HG03571 (cell line): Measurements from ENCODE around the gene PTTG2.
"Not testable (repeated sequence)": the region's sequence is repeated elsewhere in the genome, so short reads cannot be mapped to it uniquely, and the experiment has no call there.

Experiments
- ATAC-seq: cut with Tn5 transposase; IDR thresholded peaks from one replicate; pipeline ENCODE4 v1.9.1; 2021; ENCODE audit not compliant: unreplicated experiment

PTTG2 gene

DNA sequence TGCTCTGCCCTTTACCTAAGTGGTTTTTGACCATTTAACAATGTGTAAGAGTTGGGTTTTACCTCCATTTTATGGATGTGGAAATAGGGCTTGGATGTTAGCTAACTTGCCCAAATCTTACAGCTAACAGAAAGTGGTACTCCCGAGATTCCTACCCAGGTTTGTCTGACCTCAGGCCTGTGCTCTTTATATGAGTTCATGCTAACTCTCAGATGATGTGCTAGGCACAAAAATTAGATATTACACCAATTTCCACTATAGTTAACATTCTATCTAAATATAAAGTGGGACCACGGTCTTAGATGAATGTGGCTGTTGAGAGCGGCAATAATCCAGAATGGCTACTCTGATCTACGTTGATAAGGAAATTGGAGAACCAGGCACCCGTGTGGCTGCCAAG lies at the start of gene PTTG2:
TSS of gene PTTG2 (plus strand) at position 301 of the 400 bp plus-strand sequence. CDS start at position 338, 37 bp downstream.
- ATAC-seq: no peak

DNA sequence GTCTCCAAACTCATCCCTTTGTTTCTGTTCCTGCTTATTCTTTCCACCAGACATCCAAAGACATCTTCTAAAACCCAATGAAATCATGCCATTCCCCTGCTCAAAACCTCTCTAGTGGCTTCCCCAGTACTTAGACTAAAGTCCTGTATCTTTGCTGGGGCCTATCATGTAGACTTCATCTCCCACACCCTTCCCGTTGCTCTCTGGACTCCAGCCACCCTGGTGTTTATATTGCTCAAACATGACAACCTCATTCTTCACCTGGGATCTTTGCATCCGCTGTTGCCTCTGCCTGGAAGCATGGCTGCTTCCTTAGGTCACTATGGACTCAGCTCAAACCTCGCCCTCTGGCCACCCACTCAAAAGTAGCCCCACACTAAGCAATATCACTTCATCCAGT lies 45.7 kb upstream of the PTTG2 start:
- no peak for ATAC-seq

DNA sequence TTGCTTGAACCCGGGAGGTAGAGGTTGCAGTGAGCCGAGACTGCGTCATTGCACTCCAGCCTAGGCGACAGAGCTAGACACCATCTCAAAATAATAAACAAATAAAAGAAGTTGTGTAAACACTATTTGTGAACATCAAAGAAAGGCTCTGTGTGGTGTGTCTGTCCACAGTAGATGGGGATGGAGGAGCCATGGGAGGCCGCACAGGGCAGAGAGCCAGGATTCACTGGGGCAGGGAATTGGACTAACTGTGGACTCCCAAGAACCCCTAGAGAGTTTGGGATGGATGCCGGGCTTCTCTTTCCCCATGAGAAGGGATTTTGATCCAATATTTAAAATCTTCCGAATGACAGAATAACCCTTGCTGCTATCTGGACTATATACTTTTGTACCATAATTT lies 42.8 kb upstream of the PTTG2 start:
- no peak for ATAC-seq

DNA sequence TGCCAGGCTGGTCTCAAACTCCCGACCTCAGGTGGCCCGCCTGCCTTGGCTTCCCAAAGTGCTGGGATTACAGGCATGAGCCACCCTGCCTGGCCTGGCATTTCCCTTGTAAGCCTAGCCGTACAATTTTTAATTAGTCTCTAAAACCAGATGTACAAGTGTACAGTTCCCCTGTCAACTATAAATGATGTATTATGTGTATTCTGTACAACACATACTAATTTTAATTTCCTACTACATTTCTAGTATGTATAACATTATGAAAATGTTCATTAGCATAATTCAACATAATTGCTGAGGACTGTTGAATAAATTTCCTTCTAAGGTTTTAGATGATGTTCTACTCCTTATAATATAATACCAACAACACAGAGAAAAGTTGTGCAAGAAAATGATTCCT lies 41.5 kb upstream of the PTTG2 start:
- no peak for ATAC-seq

DNA sequence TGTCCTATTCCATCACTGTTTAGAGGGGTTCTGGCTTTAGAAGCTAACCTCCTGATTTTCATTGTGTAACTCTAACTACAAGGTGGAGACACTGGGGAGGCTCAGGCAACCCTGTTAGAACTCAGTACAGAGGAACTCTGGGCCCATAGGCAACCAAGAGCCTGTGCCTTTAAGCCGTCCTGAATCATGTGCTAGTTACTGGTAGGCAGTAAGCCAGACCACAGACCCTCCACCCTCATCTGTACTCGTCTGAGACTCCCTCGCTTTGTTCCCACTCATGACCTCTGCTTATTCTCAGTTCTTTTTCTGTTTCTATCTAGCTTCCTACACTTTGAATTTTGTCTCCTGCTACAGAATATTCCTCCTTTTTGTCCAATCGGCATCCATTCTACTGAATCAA lies 37.9 kb upstream of the PTTG2 start:
- no peak for ATAC-seq

DNA sequence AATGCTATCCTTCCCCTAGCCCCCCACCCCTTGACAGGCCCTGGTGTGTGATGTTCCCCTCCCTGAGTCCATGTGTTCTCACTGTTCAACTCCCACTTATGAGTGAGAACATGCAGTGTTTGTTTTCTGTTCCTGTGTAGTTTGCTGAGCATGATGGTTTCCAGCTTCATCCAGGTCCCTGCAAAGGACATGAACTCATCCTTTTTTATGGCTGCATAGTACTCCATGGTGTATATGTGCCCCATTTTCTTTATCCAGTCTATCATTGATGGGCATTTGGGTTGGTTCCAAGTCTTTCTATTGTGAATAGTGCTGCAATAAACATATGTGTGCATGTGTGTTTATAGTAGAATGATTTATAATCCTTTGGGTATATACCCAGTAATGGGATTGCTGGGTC lies 37.1 kb upstream of the PTTG2 start:
- ATAC-seq: not testable (repeated sequence)

DNA sequence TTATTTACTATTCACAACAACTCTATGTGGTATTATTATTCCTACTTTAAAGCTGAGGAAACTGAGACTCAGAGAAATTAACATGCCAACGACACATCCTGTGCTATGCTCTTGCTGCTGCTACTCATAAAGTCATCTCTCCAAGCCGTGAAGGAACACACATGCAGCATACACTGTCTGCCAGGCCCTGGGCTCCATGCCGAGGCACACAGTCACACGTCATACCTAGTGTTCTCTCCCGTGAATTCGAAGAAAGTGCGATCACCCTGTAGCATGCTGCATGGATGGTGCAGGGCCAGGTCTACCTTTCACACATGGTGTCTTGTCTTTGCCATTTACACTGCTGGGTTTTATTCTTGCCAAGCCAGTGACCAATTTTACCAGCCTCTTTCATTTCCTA lies 35.3 kb upstream of the PTTG2 start:
- ATAC-seq: no peak

DNA sequence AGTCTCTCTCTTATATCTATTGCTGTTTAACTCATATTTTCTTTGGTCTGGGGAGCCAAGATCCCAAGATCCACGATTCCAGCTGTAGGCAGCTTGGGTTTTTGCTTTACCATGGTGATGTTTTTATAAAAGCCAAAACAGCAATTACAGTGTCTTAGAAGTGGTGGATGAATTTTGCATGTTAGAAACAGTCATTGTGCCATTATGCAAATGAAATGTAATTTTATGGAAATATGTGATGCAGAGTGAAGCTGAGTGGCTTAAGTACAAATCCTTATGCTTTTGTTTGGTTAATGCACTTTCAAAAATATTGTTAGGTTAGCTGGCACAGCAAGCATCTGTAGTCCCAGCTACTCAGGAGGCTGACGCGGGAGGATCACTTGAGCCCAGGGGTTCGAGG lies 32.8 kb upstream of the PTTG2 start:
- no peak for ATAC-seq

DNA sequence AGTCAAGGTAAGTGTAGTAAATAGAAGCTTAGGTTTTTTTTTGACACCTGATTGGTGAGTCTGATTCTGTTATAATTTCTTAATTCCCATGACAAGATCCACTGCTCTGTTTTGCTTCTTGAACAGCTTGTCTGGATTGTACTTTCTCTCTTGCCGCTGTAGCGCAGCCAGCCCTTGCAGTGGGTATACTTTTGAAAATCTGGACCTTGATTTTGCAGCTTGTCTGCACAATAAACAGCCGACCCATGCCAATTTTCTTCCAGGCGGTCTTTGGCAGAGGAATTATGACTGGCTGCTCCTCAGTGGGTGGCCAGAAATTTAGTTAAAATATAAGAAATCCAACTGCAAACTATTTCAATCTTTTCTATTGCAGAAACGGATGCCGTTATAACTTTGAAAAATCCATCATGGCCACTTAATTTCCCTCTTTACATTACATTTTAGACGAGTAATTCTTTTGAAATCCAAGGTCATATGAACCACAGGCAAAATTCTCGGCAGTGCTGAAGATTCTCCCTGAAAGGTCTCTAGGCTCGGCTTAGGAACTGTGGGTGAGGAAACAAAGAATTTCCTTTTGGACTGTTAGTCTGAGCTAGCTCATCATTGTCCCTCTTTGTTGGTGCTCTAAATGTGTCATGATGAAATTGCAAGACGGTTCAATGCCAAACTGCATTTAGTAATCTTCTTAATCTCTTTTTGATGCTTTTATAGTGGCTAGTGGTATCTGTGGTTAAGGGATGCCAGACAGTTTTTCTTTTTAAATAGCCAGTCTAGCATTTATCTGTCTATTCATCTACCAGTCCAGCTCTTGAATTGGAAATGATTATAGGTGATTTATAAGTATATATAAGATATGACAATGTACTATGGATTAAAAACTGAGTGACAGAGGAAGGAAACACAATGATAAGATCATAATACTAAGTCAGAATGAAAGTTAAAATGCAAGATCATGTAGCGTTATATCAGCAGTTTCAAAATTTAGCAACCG lies 31.5 kb upstream of the PTTG2 start:
- no peak for ATAC-seq

DNA sequence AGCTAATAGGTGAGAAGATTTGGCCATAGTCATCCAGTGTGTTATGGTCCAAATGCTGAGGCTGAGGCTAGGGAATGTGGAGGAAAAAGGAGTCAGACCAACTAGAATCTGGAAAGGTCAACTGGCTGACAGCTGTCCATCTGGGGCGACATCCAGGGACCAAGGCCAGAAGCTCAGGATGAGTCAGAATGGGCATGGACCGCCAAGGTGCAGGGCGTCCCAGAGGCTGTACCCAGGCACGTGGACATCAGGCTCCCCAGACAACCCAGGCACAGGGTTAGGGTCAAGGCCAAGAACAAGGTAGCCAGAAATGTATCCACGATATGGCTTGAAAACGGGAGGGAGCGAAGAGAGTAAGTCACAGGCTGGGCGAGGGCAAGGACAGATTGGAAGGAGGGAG lies 26.1 kb upstream of the PTTG2 start:
- no peak for ATAC-seq

DNA sequence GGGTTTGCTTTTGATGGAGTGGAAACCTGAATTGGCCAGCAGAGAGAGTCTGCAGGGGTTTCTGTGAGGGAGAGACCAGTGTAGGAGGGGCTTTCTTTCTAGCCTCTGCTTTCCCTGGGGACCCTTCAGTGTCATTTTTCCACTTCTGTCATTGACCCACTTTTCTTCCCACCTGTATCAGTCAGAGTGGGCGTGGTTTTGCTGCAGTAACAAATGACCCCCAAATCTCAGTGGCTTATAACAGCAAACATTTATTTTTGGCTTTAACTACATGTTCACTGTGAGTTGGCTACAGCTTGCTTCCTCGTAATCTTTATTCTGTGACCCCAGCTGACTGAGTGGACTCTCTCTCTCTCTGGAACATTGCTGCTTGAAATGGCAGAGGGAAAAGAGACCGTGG lies 25.6 kb upstream of the PTTG2 start:
- ATAC-seq: no peak

DNA sequence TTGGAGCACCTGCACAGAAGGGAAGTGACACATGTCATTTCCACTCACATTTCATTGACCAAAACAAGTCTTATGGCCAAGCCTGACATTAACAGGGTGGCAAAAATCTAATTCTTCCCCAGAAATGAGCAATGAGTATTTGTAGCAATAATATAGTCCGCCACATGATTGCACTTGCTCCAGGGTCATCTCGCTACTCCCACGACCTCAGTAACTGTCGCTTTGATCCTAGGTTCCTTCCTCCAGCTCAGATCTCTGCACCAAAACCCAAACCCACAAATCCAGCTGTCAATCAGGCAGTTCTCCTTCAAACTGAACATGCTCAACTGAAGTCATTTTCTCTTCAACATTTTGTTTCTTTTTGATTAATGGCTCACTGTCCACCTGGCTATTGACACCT lies 25.2 kb upstream of the PTTG2 start:
- ATAC-seq: no peak

DNA sequence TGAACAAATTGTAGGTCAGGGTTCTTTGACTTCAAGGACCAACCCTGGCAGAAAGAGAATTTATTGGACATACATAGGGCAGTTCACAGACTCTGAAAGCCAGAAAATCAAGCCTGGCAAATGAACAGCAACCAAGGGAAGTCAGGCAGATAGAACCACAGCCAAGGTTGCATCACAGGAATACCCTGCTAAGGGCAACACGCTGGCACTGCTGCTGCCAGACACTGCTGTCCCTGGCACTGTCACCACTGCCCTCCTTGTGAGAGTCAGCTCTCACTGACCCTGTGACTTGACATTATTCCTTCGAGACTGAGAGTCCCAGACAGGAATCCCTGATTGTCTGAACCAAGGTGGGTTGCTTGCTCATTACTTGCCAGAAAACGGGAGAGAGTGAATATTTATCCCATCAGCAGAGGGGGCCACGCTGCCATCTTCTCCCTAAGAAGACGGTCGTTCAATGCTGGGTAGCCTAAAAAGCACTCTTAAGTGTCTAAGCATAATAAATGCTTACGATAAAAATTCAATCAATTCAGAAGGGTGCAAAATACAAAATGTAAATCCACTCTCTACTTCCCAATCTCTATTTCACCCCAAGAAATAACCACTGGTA lies 23.2 kb upstream of the PTTG2 start:
- ATAC-seq: no peak

DNA sequence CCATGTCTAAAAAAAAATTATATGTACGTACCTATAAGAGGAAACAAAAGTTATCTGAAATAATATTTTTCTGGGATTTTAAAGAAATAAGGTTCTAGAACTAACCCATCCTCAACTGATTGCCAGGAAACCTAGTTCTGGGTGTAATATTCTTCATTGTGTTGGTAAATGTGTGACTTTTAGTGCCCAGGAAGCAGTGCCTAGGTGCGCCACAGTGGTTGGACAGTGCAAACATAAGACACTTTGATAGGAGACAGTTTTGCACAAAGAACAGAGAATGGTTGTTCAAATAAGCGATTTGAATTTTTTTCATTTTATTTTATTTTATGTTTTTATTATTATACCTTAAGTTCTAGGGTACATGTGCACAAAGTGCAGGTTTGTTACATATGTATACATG lies 22.0 kb upstream of the PTTG2 start:
- no peak for ATAC-seq

DNA sequence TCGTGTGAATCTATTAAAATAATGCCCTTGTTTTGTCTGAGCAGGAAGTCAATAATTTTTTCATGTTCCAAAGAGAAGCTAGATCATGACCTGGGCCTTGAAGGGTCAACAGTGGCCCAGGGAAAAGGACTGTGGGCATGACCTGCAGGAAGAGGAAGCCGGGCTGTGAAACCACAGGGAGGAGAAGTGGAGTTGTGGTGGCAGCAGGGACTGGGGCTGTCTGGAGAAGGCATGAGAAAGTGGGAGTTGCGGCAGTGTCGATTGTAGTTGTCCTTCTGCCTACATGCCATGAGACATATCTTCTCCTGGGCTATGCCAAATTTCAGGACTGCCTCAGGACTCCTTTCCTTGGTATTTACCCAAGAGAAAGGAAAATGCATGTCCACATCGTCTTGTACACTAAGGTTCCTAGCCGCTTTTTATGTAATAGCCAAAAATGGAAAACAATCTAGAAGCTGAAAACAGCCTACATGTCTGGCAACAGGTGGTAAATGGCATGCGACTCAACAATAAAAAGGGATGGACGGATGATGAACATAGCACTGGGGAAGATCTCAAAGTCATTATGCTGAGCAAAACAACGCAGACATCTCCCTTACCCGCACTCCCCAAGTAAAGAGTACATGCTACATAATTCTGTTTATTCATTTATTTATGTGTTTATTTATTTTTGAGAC lies 13.6 kb upstream of the PTTG2 start:
- ATAC-seq: no peak

DNA sequence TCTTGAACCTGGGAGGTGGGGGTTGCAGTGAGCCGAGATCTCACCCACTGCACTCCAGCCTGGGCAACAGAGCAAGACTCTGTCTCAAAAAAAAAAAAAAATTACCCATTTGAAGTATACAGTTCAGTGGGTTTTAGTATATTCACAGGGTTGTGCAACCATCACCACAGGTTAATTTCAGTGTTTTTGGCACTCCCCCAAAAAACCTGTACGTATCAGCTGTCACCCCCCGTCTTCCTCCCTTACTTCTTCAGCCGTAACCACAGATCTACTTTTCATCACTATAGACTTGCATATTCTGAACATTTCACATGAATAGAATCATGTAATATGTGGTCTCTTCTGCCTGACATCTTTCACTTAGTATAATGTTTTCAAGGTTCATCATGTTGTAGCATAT lies 11.7 kb upstream of the PTTG2 start:
- peak; percentile 47 for ATAC-seq

DNA sequence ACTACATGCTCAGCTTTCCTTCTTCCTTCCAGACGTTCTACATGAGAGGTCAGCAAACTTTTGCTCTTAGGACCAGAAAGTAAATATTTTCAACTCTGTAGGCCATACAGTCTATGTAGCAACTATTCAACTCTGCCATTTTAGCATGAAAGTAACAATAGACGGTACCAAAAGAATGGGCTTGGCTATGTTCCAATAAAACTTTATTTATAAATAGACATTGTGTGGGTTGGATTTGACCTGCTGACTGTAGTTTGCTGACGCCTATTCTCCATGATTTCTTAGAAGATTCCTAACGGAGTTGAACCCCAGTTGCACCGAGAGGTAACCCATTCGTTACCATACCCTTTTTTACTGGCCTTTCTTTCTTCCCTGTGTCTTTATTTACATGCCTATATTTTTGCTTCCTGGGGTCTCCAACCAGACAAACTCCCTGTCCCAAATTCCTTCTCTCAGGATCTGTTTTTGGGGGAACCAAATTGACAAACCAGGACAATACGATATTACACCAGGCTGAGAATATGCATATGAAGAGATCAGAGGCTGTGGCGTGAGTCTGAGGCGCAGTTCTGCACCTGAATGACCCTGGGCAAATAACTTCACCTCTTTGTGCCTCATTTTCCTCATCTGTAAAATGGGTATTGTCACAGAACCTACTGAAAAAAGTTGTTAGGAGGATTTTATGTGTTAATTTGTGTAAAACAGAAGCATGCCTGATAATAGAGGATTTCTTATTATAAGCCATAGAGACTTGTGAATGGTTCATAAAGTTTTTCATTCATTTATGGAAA lies 10.4 kb upstream of the PTTG2 start:
- ATAC-seq: no peak

DNA sequence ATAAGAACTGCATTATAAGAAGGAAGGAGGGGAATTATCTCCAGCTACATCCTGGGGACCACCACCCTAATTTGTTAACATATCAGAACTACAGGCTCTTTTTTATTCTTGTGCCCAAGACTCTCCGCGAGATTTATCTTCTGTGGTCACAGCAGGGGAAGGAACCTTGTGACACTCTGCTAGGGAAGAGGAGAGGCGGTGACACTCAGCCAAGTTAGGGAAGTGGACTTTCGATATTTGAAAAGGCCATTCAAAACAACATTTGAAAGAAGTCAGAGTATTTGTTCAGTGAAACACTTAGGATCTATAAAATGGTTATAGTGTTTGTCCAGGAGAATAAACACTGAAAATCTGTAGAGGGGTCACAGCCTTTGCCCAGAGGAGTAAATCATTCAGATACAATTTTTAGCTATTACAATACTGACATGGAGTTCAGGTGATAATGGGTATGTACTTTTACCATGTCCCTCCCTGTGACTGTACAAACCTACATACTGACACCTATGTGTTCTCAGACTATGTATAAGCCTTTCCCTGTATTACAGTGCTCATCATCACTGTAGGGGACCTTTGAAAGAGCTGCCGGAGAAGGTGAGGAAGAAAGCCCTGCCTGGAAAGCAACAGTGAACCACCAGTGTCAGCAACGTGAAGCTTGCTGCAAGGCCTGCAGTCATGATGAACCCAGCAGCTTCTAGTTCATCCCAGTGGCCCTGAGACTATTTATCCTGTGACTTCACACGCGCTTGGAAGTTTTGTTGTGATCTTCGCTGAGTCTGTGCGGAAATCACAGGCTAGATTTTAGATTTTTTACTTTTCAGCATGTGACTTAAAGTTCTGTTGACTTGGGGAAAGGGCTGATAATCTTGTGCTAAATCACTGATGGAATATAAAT lies 8.5 kb upstream of the PTTG2 start:
- no peak for ATAC-seq

DNA sequence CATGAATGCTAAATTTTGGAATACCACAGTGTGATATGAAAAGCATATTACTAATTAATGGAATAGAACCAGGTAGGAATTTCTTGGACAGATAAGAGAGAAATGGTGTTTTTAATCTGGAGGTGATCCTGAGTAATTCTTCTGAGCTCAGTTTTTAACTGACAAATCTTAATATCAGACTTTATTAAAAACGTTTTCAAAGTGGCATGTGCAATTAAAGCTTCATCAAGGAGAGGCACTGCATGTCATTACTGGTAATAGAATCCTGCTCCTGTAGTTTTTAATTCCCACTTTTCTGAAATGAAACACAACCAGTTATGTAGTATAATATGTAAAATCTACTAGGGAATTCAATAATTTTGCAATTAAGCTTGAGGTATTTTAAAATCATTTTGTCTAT lies 7.0 kb upstream of the PTTG2 start:
- no peak for ATAC-seq
